ENCODE data around the gene RAPGEF4.

The RAPGEF4 gene

GRCh38 chr2:172711110-172711509 lies 24.5 kb upstream of the RAPGEF4 start:
- no peak for ATAC-seq (replicated peaks)
- Mint-ChIP-seq H3K9me3 (no peaks in the 10 kb centered on the region), H3K36me3 (ENCODE audit: insufficient read depth) (no peaks in the 10 kb centered on the region), H3K27me3 (peaks cover 33 to 65% of the 10 kb centered on the region in 2 donors), H3K4me3 (no peak overlapping the region), H3K27ac (no peak overlapping the region), H3K4me1 (ENCODE audit: low read depth in 2 of 2) (no peaks in the 10 kb centered on the region)
- no peak for DNase-seq

GRCh38 chr2:172712251-172712650 lies 23.4 kb upstream of the RAPGEF4 start:
- H3K4me3 Mint-ChIP-seq = no peak overlapping the region
- no peak for ATAC-seq (replicated peaks)

GRCh38 chr2:172713365-172713875 lies 22.2 kb upstream of the RAPGEF4 start:
- Mint-ChIP-seq H3K36me3 (ENCODE audit: insufficient read depth) (no peaks in the 10 kb centered on the region), H3K9me3 (no peaks in the 10 kb centered on the region), H3K4me1 (ENCODE audit: low read depth in 2 of 2) (no peaks in the 10 kb centered on the region), H3K4me3 (no peak overlapping the region), H3K27me3 (peaks cover 15 to 42% of the 10 kb centered on the region in 2 donors), H3K27ac (no peak overlapping the region)
- DNase-seq (no peak), ATAC-seq (replicated peaks) (no peak)

More at GRCh38 chr2:172712251-172712650, 23.4 kb upstream of the RAPGEF4 start:
- no peak for DNase-seq
- Mint-ChIP-seq H3K27ac (no peak overlapping the region), H3K27me3 (peaks cover 26 to 53% of the 10 kb centered on the region in 2 donors), H3K36me3 (ENCODE audit: insufficient read depth) (no peaks in the 10 kb centered on the region), H3K9me3 (no peaks in the 10 kb centered on the region), H3K4me1 (ENCODE audit: low read depth in 2 of 2) (no peaks in the 10 kb centered on the region)

GRCh38 chr2:172722481-172722880 lies 13.2 kb upstream of the RAPGEF4 start:
- no peak overlapping the region for H3K4me3 Mint-ChIP-seq
- ATAC-seq (replicated peaks) (no peak), DNase-seq (no peak)
- no peaks in the 10 kb centered on the region for H3K36me3 Mint-ChIP-seq (ENCODE audit: insufficient read depth)
- no peak overlapping the region for H3K27ac Mint-ChIP-seq
- peaks cover 35 to 49% of the 10 kb centered on the region in 2 donors for H3K27me3 Mint-ChIP-seq
- peaks cover 0 to 2% of the 10 kb centered on the region in 2 donors for H3K9me3 Mint-ChIP-seq
- H3K4me1 Mint-ChIP-seq (ENCODE audit: low read depth in 2 of 2) = no peaks in the 10 kb centered on the region

GRCh38 chr2:172723286-172723685 lies 12.4 kb upstream of the RAPGEF4 start:
- Mint-ChIP-seq H3K27ac (no peak overlapping the region), H3K4me1 (ENCODE audit: low read depth in 2 of 2) (no peaks in the 10 kb centered on the region), H3K4me3 (no peak overlapping the region), H3K9me3 (peaks cover 0 to 2% of the 10 kb centered on the region in 2 donors), H3K36me3 (ENCODE audit: insufficient read depth) (no peaks in the 10 kb centered on the region), H3K27me3 (peaks cover 40 to 56% of the 10 kb centered on the region in 2 donors)
- ATAC-seq (replicated peaks) = no peak
- DNase-seq = no peak

- no peaks in the 10 kb centered on the region for H3K36me3 Mint-ChIP-seq (ENCODE audit: insufficient read depth)
- H3K27ac Mint-ChIP-seq = no peak overlapping the region
- DNase-seq = no peak
- no peak for ATAC-seq (replicated peaks)
- peaks cover 0 to 2% of the 10 kb centered on the region in 2 donors for H3K9me3 Mint-ChIP-seq
- peaks cover 51 to 68% of the 10 kb centered on the region in 2 donors for H3K27me3 Mint-ChIP-seq
- H3K4me1 Mint-ChIP-seq (ENCODE audit: low read depth in 2 of 2) = no peaks in the 10 kb centered on the region
- no peak overlapping the region for H3K4me3 Mint-ChIP-seq
Observed at GRCh38 chr2:172724724-172725123, 10.9 kb upstream of the RAPGEF4 start.

GRCh38 chr2:172725284-172725683 lies 10.4 kb upstream of the RAPGEF4 start:
- Mint-ChIP-seq H3K27me3 (peaks cover 54 to 70% of the 10 kb centered on the region in 2 donors), H3K4me1 (ENCODE audit: low read depth in 2 of 2) (no peaks in the 10 kb centered on the region), H3K4me3 (no peak overlapping the region), H3K36me3 (ENCODE audit: insufficient read depth) (no peaks in the 10 kb centered on the region), H3K27ac (no peak overlapping the region), H3K9me3 (peaks cover 0 to 1% of the 10 kb centered on the region in 2 donors)
- DNase-seq (no peak), ATAC-seq (replicated peaks) (no peak)

- H3K9me3 Mint-ChIP-seq = no peaks in the 10 kb centered on the region
- no peak for ATAC-seq (replicated peaks)
- H3K27ac Mint-ChIP-seq = no peak overlapping the region
- no peaks in the 10 kb centered on the region for H3K36me3 Mint-ChIP-seq (ENCODE audit: insufficient read depth)
- H3K4me1 Mint-ChIP-seq (ENCODE audit: low read depth in 2 of 2) = no peaks in the 10 kb centered on the region
- H3K27me3 Mint-ChIP-seq = peaks cover 54 to 70% of the 10 kb centered on the region in 2 donors
- no peak overlapping the region for H3K4me3 Mint-ChIP-seq
- DNase-seq = no peak
Observed at GRCh38 chr2:172725746-172726145, 9.9 kb upstream of the RAPGEF4 start.

GRCh38 chr2:172726172-172726735 lies 9.4 kb upstream of the RAPGEF4 start:
- ATAC-seq (replicated peaks) (no peak), DNase-seq (no peak)
- no peak overlapping the region for H3K27ac Mint-ChIP-seq
- H3K4me1 Mint-ChIP-seq (ENCODE audit: low read depth in 2 of 2) = no peaks in the 10 kb centered on the region
- H3K9me3 Mint-ChIP-seq = no peaks in the 10 kb centered on the region
- H3K27me3 Mint-ChIP-seq = peaks cover 57 to 70% of the 10 kb centered on the region in 2 donors
- no peak overlapping the region for H3K4me3 Mint-ChIP-seq
- no peaks in the 10 kb centered on the region for H3K36me3 Mint-ChIP-seq (ENCODE audit: insufficient read depth)

- no peaks in the 10 kb centered on the region for H3K9me3 Mint-ChIP-seq
- H3K4me3 Mint-ChIP-seq = no peak overlapping the region
- H3K27me3 Mint-ChIP-seq = peaks cover 74 to 82% of the 10 kb centered on the region in 2 donors
- DNase-seq (no peak), ATAC-seq (replicated peaks) (no peak)
- H3K27ac Mint-ChIP-seq = no peak overlapping the region
- peaks cover 0 to 1% of the 10 kb centered on the region in 2 donors for H3K4me1 Mint-ChIP-seq (ENCODE audit: low read depth in 2 of 2)
- no peaks in the 10 kb centered on the region for H3K36me3 Mint-ChIP-seq (ENCODE audit: insufficient read depth)
Observed at GRCh38 chr2:172730411-172730810, 5.2 kb upstream of the RAPGEF4 start.

GRCh38 chr2:172734711-172735581 lies 699 bp upstream of the RAPGEF4 start:
- H3K4me3 Mint-ChIP-seq = peak overlapping the region; percentile 2 to 22

GRCh38 chr2:172736424-172737174 lies 954 bp downstream of the RAPGEF4 start:
- Mint-ChIP-seq H3K9me3 (no peaks in the 10 kb centered on the region), H3K4me3 (peak overlapping the region; percentile 26 to 31), H3K36me3 (ENCODE audit: insufficient read depth) (no peaks in the 10 kb centered on the region), H3K4me1 (ENCODE audit: low read depth in 2 of 2) (peaks cover 0 to 1% of the 10 kb centered on the region in 2 donors), H3K27me3 (peaks cover 56 to 74% of the 10 kb centered on the region in 2 donors), H3K27ac (no peak overlapping the region)
- DNase-seq = no peak
- ATAC-seq (replicated peaks) = no peak

More at GRCh38 chr2:172734711-172735581, 699 bp upstream of the RAPGEF4 start:
- Mint-ChIP-seq H3K4me1 (ENCODE audit: low read depth in 2 of 2) (peaks cover 0 to 1% of the 10 kb centered on the region in 2 donors), H3K27me3 (peaks cover 70 to 80% of the 10 kb centered on the region in 2 donors), H3K27ac (no peak overlapping the region), H3K9me3 (no peaks in the 10 kb centered on the region), H3K36me3 (ENCODE audit: insufficient read depth) (no peaks in the 10 kb centered on the region)
- no peak for DNase-seq
- ATAC-seq (replicated peaks) = no peak

GRCh38 chr2:172739661-172740266 lies 4.1 kb downstream of the RAPGEF4 start:
- no peak for DNase-seq
- no peaks in the 10 kb centered on the region for H3K9me3 Mint-ChIP-seq
- no peak overlapping the region for H3K27ac Mint-ChIP-seq
- no peaks in the 10 kb centered on the region for H3K36me3 Mint-ChIP-seq (ENCODE audit: insufficient read depth)
- no peak overlapping the region for H3K4me3 Mint-ChIP-seq
- peaks cover 60 to 82% of the 10 kb centered on the region in 2 donors for H3K27me3 Mint-ChIP-seq
- peaks cover 0 to 1% of the 10 kb centered on the region in 2 donors for H3K4me1 Mint-ChIP-seq (ENCODE audit: low read depth in 2 of 2)
- no peak for ATAC-seq (replicated peaks)
